Measurements from ENCODE around the gene JAM2. TPM values are rescaled to one million over a fixed set of nuclear protein-coding genes. Genes with fewer than 3 reads are reported as not detected.

JAM2 gene
- total and polyA plus RNA-seq, 2 of the 4 experiments (the other 2 are of a cell fraction), result 0.72 to 2.1 TPM

GRCh38 chr21:25708467-25709065, 69.5 kb downstream of the JAM2 start:
- Histone ChIP-seq H3K36me3 (ENCODE audit: control insufficient read depth, insufficient read depth, low read length) (no peaks in the 10 kb centered on the region), H2BK15ac (ENCODE audit: low read depth, low read length) (no peak overlapping the region), H4K20me1 (ENCODE audit: insufficient read depth, low read length) (no peaks in the 10 kb centered on the region), H3K56ac (ENCODE audit: extremely low read depth, insufficient read depth, low read length) (no peak overlapping the region), H3K4ac (ENCODE audit: low read depth, low read length) (no peak overlapping the region), H3K9me1 (ENCODE audit: insufficient read depth, low read length) (no peaks in the 10 kb centered on the region), H3K14ac (replicated peaks; ENCODE audit: low read depth, low read length) (no peak overlapping the region), H3K27ac (ENCODE audit: insufficient read depth, low read length) (no peak overlapping the region), H4K8ac (ENCODE audit: low read depth in 2 of 2, low read length in 2 of 2) (no peak overlapping the region), H3K79me1 (ENCODE audit: low read depth in 1 of 2, low read length in 2 of 2) (no peaks in the 10 kb centered on the region), H3K9me3 (ENCODE audit: control insufficient read depth, insufficient read depth, low read length) (no peaks in the 10 kb centered on the region), H2BK5ac (ENCODE audit: low read depth, low read length, poor library complexity, severe bottlenecking) (no peak overlapping the region), H3K4me2 (ENCODE audit: low read depth, low read length) (no peak overlapping the region), H2AK9ac (replicated peaks; ENCODE audit: low read depth, low read length, poor library complexity) (no peak overlapping the region), H2BK20ac (ENCODE audit: low read depth, low read length) (no peak overlapping the region), H3K23ac (ENCODE audit: low read depth, low read length) (no peak overlapping the region), H3K18ac (ENCODE audit: low read depth, low read length) (no peak overlapping the region), H3K9ac (ENCODE audit: low read depth, low read length) (no peak overlapping the region), H2BK120ac (ENCODE audit: low read depth, low read length) (no peak overlapping the region), H2AK5ac (ENCODE audit: low read depth, low read length) (no peak overlapping the region), H3K27me3 (ENCODE audit: control insufficient read depth, insufficient read depth, low read length) (no peaks in the 10 kb centered on the region), H4K91ac (ENCODE audit: insufficient read depth, low read depth, low read length) (no peak overlapping the region), H3K4me3 (ENCODE audit: insufficient read depth, low read depth, low read length) (no peak overlapping the region), H3K4me1 (ENCODE audit: control insufficient read depth, insufficient read depth, low read length) (no peaks in the 10 kb centered on the region), H4K5ac (ENCODE audit: low read depth, low read length) (no peak overlapping the region), H2AFZ (replicated peaks; ENCODE audit: low read length, poor library complexity) (no peak overlapping the region)
- in situ Hi-C loops (cut with MboI; ENCODE audit: low sequenced_read_pairs) (no loop called here), intact Hi-C loops (cut with micrococcal nuclease) (loop anchor here (1.0 to 2.0 kb wide), 2 partner anchors 100 to 288 kb away; no protein-coding TSS in a partner anchor), dilution Hi-C loops (cut with HindIII; ENCODE audit: low sequenced_read_pairs, unreplicated experiment) (no loop called here)
- BruUV-seq (replicated peaks), result no TSS peak
- POLR2A ChIA-PET (ENCODE audit: unreplicated experiment), result no interaction called here
- DNase-seq, result peak; percentile 56
- CTCF ChIA-PET, result interaction anchor here (0.8 to 1.2 kb wide), 6 partner anchors 9 to 130 kb away, joined by 3 to 4 read pairs (median 3); no protein-coding TSS in a partner anchor
- TF ChIP-seq RAD21 (IDR thresholded peaks at IDR 0.05; ENCODE audit: low read length), result peak; percentile 58
- no peak for TF ChIP-seq MAFK (IDR thresholded peaks at IDR 0.05; ENCODE audit: low read depth, low read length)
- no peak for TF ChIP-seq ELK1 (IDR thresholded peaks at IDR 0.05; ENCODE audit: borderline replicate concordance, low read depth, low read length)
- no peak for TF ChIP-seq POLR2A (IDR thresholded peaks at IDR 0.05; ENCODE audit: low read depth, low read length)
- no peak for TF ChIP-seq CEBPB (IDR thresholded peaks at IDR 0.05; ENCODE audit: low read depth, low read length)
- no peak for TF ChIP-seq RCOR1 (IDR thresholded peaks at IDR 0.05; ENCODE audit: insufficient replicate concordance, low read length)
- no peak for TF ChIP-seq FOS (IDR thresholded peaks at IDR 0.05; ENCODE audit: low read depth, low read length)
- TF ChIP-seq MXI1 (IDR thresholded peaks at IDR 0.05; ENCODE audit: borderline replicate concordance, low read depth, low read length), result no peak
- TF ChIP-seq USF2 (IDR thresholded peaks at IDR 0.05; ENCODE audit: low read depth, low read length), result no peak
- no peak for TF ChIP-seq RFX5 (IDR thresholded peaks at IDR 0.05; ENCODE audit: low read depth, low read length)
- peak; percentile 72 for TF ChIP-seq SMC3 (IDR thresholded peaks at IDR 0.05; ENCODE audit: low read depth, low read length)
- no peak for TF ChIP-seq BHLHE40 (IDR thresholded peaks at IDR 0.05; ENCODE audit: low read depth, low read length)
- TF ChIP-seq CHD1 (IDR thresholded peaks at IDR 0.05; ENCODE audit: low read depth, low read length), result no peak
- peak; percentile 73 for TF ChIP-seq CTCF (conservative IDR thresholded peaks at IDR 0.05; ENCODE audit: low read depth, low read length)
- TF ChIP-seq MAZ (IDR thresholded peaks at IDR 0.05; ENCODE audit: borderline replicate concordance, low read depth, low read length), result no peak
- no peak for TF ChIP-seq NFE2L2 (IDR thresholded peaks at IDR 0.05; ENCODE audit: low read depth, low read length)
- peak; percentile 72 for ATAC-seq (ENCODE audit: low read depth)
- no CpG with 5 or more reads among the region's 7 CpGs for WGBS, 2 experiments (ENCODE audit: extremely low coverage in 2 of 2, insufficient read length in 1 of 2)
